Liver (tissue), 9 donors: ENCODE measurements around the gene ARPIN. TPM values are rescaled to one million over a fixed set of nuclear protein-coding genes. Genes with fewer than 3 reads are reported as not detected.

ENCODE experiments used
- DNase-seq: peaks from one replicate; pipeline ENCODE4 v3.0.0-alpha.2; 2017; ENCODE audit warnings: low spot score
- H3K27ac ChIP-seq, 2 donors: one replicate each; pipeline ENCODE4 v1.7.0; 2013; ENCODE audit warnings: inconsistent platforms in 2 of 2, low read length in 2 of 2, control low read depth in 1 of 2, low read depth in 1 of 2, mild to moderate bottlenecking in 1 of 2
- H3K27me3 ChIP-seq, 4 donors: one replicate each; pipeline versions ENCODE4 v1.6.1 to v1.7.0; 2013; ENCODE audit warnings: low read length in 3 of 4, inconsistent platforms in 1 of 4, mild to moderate bottlenecking in 1 of 4, moderate library complexity in 1 of 4; ENCODE audit not compliant: control insufficient read depth in 4 of 4, insufficient read depth in 4 of 4
- H3K36me3 ChIP-seq, 4 donors: one replicate each; pipeline versions ENCODE4 v1.6.1 to v1.7.0; 2013; ENCODE audit warnings: low read length in 3 of 4, mild to moderate bottlenecking in 3 of 4, low read depth in 1 of 4, moderate library complexity in 1 of 4; ENCODE audit not compliant: control insufficient read depth in 4 of 4, insufficient read depth in 3 of 4
- H3K4me1 ChIP-seq, 4 donors: one replicate each; pipeline versions ENCODE4 v1.6.1 to v1.7.0; 2013; ENCODE audit warnings: low read length in 3 of 4, mild to moderate bottlenecking in 3 of 4, moderate library complexity in 1 of 4; ENCODE audit not compliant: control insufficient read depth in 4 of 4, insufficient read depth in 4 of 4
- H3K4me3 ChIP-seq, 3 donors: one replicate each; pipeline versions ENCODE4 v1.6.1 to v1.7.0; 2013; ENCODE audit warnings: low read length in 3 of 3, control low read depth in 1 of 3, low read depth in 1 of 3, mild to moderate bottlenecking in 1 of 3
- H3K9ac ChIP-seq, 2 donors: one replicate each; pipeline ENCODE4 v1.7.0; 2013; ENCODE audit warnings: low read length in 2 of 2, mild to moderate bottlenecking in 2 of 2, moderate library complexity in 2 of 2, control low read depth in 1 of 2, low read depth in 1 of 2
- H3K9me3 ChIP-seq, 4 donors: one replicate each; pipeline versions ENCODE4 v1.6.1 to v1.7.0; 2013; ENCODE audit warnings: low read length in 3 of 4; ENCODE audit not compliant: control insufficient read depth in 4 of 4
- GABPA ChIP-seq, 2 donors: IDR thresholded peaks in 1 of 2; conservative IDR thresholded peaks in 1 of 2; 2 replicates each; pipeline ENCODE4 v1.6.1; 2016; ENCODE audit warnings: antibody characterized with exemption in 2 of 2, mild to moderate bottlenecking in 1 of 2, moderate library complexity in 1 of 2
- HNF4G ChIP-seq: IDR thresholded peaks from 2 replicates; pipeline ENCODE4 v1.6.1; 2016; ENCODE audit warnings: antibody characterized with exemption
- JUND ChIP-seq, 2 donors: IDR thresholded peaks; 2 replicates each; pipeline ENCODE4 v1.6.1; 2016; ENCODE audit warnings: antibody characterized with exemption in 2 of 2
- RAD21 ChIP-seq, 2 donors: IDR thresholded peaks; 2 replicates each; pipeline ENCODE4 v1.6.1; 2016; ENCODE audit warnings: antibody characterized with exemption in 2 of 2, mild to moderate bottlenecking in 2 of 2
- RXRA ChIP-seq, 2 donors: IDR thresholded peaks; 2 replicates each; pipeline ENCODE4 v1.6.1; 2017 to 2018; ENCODE audit warnings: antibody characterized with exemption in 2 of 2, mild to moderate bottlenecking in 1 of 2
- YY1 ChIP-seq: IDR thresholded peaks from 2 replicates; pipeline ENCODE4 v1.6.1; 2016; ENCODE audit warnings: antibody characterized with exemption, mild to moderate bottlenecking
- WGBS: extraction: QIAGEN DNeasy Blood & Tissue Kit; methylation state at CpG from one replicate; pipeline ENCODE4 v1.1.7; 2013; 5-methylcytosine and 5-hydroxymethylcytosine counted together
- polyA plus RNA-seq, 2 donors: library from polyadenylated mRNA; stranded (reverse) in 1 of 2; unstranded in 1 of 2; fragments of 200-250 nt in 1 of 2; fragments of >200 nt in 1 of 2; fragmentation: Nextera tagmentation in 1 of 2; extraction: Ambion mirVana in 1 of 2; gene quantifications; one replicate each; pipeline versions ENCODE4 v1.2.1 to v1.2.3, GENCODE V29; 2013 to 2015
- total RNA-seq, 2 donors: library from RNA; depleted of rRNA; stranded (reverse); fragments of >200 nt; gene quantifications; one replicate each; pipeline ENCODE4 v1.2.3, GENCODE V29; 2014
- TF ChIP-seq, protein P1 (sequence below): IDR thresholded peaks from 2 replicates; pipeline ENCODE4 v1.6.1; 2016; ENCODE audit warnings: antibody characterized with exemption
- TF ChIP-seq, protein P2 (sequence below): fragments of 150-350 bp; IDR thresholded peaks from 2 replicates; pipeline ENCODE4 v1.5.1; 2017; ENCODE audit warnings: improper control_type of control experiment, low read depth, low read length; ENCODE audit not compliant: missing input control
- TF ChIP-seq, protein P3 (sequence below): IDR thresholded peaks from 2 replicates; pipeline ENCODE4 v1.6.1; 2016; ENCODE audit warnings: antibody characterized with exemption
- TF ChIP-seq, protein P4 (sequence below): IDR thresholded peaks from 2 replicates; pipeline ENCODE4 v1.6.1; 2016; ENCODE audit warnings: antibody characterized with exemption
- TF ChIP-seq, protein P5 (sequence below): IDR thresholded peaks from 2 replicates; pipeline ENCODE4 v1.6.1; 2016; ENCODE audit warnings: antibody characterized with exemption, mild to moderate bottlenecking
- donor health status: healthy.
- donor health status: healthy.
- donor health status: healthy.
- donor health status: healthy.
- donor health status: healthy.

The ARPIN gene
- total and polyA plus RNA-seq, 4 donors, result 1.6 to 7.2 (median 3.5) TPM

DNA sequence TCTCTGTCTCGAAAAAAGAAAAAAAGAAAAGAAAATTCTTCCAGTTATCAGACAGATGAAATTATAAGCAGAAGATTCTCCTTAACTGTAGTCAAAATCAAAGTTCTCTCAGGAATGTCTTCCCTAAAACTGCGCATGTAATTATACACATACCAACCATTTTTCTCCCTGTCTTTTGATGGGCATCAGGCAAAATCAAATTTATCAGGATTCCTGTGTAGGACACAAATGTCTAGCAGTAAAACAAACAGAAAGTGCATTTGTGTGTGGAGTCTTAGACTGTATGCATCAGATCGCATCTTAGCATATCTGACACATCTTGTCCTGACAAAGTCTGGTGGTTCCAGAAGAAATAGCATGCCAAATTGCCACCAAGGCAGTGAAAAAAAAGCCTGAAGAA lies 3.9 kb upstream of the ARPIN start:
- Histone ChIP-seq H3K9me3 (no peaks in the 10 kb centered on the region), H3K4me3 (no peak overlapping the region), H3K36me3 (no peaks in the 10 kb centered on the region), H3K27ac (no peak overlapping the region), H3K27me3 (no peaks in the 10 kb centered on the region), H3K4me1 (peaks cover 0 to 6% (median 2%) of the 10 kb centered on the region in 4 donors), H3K9ac (no peak overlapping the region)
- WGBS, result 78% methylated on average over 3 of the region's 3 CpGs
- TF ChIP-seq RXRA (IDR thresholded peaks at IDR 0.05) (no peak), RAD21 (IDR thresholded peaks at IDR 0.05) (no peak), YY1 (no peak), HNF4G (no peak)
- TF ChIP-seq, protein P1, sequence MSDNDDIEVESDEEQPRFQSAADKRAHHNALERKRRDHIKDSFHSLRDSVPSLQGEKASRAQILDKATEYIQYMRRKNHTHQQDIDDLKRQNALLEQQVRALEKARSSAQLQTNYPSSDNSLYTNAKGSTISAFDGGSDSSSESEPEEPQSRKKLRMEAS, result no peak
- TF ChIP-seq, protein P2, sequence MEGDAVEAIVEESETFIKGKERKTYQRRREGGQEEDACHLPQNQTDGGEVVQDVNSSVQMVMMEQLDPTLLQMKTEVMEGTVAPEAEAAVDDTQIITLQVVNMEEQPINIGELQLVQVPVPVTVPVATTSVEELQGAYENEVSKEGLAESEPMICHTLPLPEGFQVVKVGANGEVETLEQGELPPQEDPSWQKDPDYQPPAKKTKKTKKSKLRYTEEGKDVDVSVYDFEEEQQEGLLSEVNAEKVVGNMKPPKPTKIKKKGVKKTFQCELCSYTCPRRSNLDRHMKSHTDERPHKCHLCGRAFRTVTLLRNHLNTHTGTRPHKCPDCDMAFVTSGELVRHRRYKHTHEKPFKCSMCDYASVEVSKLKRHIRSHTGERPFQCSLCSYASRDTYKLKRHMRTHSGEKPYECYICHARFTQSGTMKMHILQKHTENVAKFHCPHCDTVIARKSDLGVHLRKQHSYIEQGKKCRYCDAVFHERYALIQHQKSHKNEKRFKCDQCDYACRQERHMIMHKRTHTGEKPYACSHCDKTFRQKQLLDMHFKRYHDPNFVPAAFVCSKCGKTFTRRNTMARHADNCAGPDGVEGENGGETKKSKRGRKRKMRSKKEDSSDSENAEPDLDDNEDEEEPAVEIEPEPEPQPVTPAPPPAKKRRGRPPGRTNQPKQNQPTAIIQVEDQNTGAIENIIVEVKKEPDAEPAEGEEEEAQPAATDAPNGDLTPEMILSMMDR, result no peak
- no peak for DNase-seq

DNA sequence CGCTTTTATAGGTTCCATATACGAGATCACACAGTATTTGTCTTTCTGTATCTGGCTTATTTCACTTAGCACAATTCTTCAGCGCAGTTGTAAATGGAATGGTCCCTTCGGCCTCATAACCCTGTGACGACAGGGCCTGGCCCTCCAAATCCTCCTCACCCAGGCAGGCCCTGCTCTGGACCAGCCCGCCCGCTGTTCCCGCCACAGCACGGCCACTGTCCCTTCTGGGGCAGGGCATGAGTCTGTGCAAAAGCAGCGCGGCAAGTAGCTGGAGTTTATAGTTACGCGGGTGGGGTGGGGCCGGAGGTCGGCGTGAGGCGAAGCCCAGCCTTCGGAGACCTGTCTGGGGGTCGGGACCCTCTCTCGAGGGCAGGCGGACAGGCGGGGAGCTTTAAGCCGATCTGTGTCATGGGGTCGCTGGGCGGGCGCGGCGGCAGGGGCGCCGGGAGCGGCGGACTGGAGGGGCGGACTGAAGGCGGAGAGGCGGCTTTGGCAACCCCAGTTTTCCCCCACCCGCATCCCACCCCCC lies 543 bp downstream of the ARPIN start:
- H3K4me1 ChIP-seq, result peaks cover 0 to 12% (median 6%) of the 10 kb centered on the region in 4 donors
- peak overlapping the region in 1 of 2 donors; percentile 25 for H3K27ac ChIP-seq
- H3K4me3 ChIP-seq, result peak overlapping the region; percentile 69 to 80 (median 80)
- no peaks in the 10 kb centered on the region for H3K27me3 ChIP-seq
- H3K9me3 ChIP-seq, result no peaks in the 10 kb centered on the region
- H3K9ac ChIP-seq, result peak overlapping the region in 1 of 2 donors; percentile 16
- peaks cover 0 to 2% (median 0%) of the 10 kb centered on the region in 4 donors for H3K36me3 ChIP-seq
- no peak for DNase-seq
- TF ChIP-seq GABPA (IDR thresholded peaks at IDR 0.05 in 1 of 2, conservative IDR thresholded peaks at IDR 0.05 in 1 of 2) (no peak), RAD21 (IDR thresholded peaks at IDR 0.05) (peak; percentile 14 to 23), JUND (IDR thresholded peaks at IDR 0.05) (no peak), HNF4G (no peak)
- TF ChIP-seq, protein P3, sequence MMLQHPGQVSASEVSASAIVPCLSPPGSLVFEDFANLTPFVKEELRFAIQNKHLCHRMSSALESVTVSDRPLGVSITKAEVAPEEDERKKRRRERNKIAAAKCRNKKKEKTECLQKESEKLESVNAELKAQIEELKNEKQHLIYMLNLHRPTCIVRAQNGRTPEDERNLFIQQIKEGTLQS, result no peak
- TF ChIP-seq, protein P4, sequence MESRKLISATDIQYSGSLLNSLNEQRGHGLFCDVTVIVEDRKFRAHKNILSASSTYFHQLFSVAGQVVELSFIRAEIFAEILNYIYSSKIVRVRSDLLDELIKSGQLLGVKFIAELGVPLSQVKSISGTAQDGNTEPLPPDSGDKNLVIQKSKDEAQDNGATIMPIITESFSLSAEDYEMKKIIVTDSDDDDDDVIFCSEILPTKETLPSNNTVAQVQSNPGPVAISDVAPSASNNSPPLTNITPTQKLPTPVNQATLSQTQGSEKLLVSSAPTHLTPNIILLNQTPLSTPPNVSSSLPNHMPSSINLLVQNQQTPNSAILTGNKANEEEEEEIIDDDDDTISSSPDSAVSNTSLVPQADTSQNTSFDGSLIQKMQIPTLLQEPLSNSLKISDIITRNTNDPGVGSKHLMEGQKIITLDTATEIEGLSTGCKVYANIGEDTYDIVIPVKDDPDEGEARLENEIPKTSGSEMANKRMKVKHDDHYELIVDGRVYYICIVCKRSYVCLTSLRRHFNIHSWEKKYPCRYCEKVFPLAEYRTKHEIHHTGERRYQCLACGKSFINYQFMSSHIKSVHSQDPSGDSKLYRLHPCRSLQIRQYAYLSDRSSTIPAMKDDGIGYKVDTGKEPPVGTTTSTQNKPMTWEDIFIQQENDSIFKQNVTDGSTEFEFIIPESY, result no peak
- TF ChIP-seq, protein P5, sequence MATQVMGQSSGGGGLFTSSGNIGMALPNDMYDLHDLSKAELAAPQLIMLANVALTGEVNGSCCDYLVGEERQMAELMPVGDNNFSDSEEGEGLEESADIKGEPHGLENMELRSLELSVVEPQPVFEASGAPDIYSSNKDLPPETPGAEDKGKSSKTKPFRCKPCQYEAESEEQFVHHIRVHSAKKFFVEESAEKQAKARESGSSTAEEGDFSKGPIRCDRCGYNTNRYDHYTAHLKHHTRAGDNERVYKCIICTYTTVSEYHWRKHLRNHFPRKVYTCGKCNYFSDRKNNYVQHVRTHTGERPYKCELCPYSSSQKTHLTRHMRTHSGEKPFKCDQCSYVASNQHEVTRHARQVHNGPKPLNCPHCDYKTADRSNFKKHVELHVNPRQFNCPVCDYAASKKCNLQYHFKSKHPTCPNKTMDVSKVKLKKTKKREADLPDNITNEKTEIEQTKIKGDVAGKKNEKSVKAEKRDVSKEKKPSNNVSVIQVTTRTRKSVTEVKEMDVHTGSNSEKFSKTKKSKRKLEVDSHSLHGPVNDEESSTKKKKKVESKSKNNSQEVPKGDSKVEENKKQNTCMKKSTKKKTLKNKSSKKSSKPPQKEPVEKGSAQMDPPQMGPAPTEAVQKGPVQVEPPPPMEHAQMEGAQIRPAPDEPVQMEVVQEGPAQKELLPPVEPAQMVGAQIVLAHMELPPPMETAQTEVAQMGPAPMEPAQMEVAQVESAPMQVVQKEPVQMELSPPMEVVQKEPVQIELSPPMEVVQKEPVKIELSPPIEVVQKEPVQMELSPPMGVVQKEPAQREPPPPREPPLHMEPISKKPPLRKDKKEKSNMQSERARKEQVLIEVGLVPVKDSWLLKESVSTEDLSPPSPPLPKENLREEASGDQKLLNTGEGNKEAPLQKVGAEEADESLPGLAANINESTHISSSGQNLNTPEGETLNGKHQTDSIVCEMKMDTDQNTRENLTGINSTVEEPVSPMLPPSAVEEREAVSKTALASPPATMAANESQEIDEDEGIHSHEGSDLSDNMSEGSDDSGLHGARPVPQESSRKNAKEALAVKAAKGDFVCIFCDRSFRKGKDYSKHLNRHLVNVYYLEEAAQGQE, result no peak
- 7% methylated on average over 36 of the region's 36 CpGs for WGBS
